ENCODE data around the gene OPALIN. TPM values are rescaled to one million over a fixed set of nuclear protein-coding genes. Genes with fewer than 3 reads are reported as not detected.

OPALIN gene, protein sequence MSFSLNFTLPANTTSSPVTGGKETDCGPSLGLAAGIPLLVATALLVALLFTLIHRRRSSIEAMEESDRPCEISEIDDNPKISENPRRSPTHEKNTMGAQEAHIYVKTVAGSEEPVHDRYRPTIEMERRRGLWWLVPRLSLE
- not detected in 5 replicates for total RNA-seq (2022; extraction: Qiagen RNA extraction; ENCODE audit: low read depth)

DNA sequence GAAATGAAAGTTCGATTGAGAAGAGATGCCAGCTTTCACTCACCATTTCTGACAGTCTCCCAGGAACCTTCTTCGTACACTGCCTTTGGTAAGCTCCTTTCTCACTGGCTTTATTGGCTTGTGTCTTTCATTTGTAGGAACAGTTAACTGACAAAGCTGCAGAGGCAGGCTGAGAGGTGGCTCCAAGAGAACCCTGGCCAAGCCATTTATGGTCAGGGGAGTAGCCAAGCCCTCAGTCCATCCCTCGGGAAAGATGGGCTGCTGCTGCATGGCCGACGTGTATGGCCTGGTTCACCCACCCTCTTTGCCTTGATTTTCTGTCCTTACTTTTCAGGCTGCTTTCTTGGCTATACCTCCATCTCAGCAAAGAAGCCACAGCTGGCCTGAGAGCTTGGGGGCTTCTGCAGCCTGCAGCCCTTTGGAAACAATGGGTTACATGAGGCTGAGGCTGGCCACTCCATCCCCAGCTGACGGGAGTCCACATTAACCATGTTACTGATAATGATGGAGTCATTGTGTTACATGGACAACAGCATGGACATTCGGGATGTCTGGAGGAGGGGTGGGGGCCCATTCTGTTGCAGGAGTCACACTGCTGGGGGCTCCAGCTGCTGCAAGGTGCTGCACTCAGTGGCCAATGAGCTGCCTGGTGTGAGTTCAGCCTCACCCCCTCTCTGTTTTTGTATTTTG lies at the start of gene OPALIN:
TSS of gene OPALIN (minus strand) at position 152 of the 690 bp plus-strand sequence. CDS start at position 46, 106 bp downstream.

DNA sequence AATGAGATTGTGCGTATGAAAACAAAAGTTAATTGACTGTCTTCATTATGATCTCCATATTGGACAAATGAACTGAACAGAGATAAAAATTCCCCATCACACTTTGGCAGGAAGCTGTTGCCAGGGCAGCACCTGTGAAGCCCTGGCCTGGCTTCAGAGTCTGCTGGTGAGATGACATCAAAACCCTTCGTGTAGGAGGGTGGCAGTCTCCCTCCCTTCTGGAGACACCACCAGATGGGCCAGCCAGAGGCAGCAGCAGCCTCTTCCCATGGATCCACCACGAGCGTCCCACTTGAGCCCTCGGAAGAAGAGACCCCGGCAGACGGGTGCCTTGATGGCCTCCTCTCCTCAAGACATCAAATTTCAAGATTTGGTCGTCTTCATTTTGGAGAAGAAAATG lies 54.6 kb downstream of the OPALIN start, which contains the start of gene DNTT:
TSS of gene DNTT (plus strand) at position 205 of the 400 bp plus-strand sequence. CDS start at position 269, 64 bp downstream.

Other genes with a start within 250 kb of the OPALIN start
- 3.0 to 8.1 TPM (median 7.2 TPM) in 5 replicates for gene ZNF518A, start 228.7 kb downstream of the OPALIN start, total RNA-seq (2022; extraction: Qiagen RNA extraction; ENCODE audit: low read depth)
- not detected in 5 replicates for gene BLNK, start 87.4 kb downstream of the OPALIN start, total RNA-seq (2022; extraction: Qiagen RNA extraction; ENCODE audit: low read depth)
- not detected in 5 replicates for gene DNTT, start 54.6 kb downstream of the OPALIN start, total RNA-seq (2022; extraction: Qiagen RNA extraction; ENCODE audit: low read depth)
- gene TLL2, start 154.9 kb upstream of the OPALIN start, total RNA-seq (2022; extraction: Qiagen RNA extraction; ENCODE audit: low read depth) = 0.04 to 0.17 TPM (median 0.09 TPM) in 5 replicates
- 31.1 to 99.0 TPM (median 89.0 TPM) in 5 replicates for gene TM9SF3, start 228.0 kb upstream of the OPALIN start, total RNA-seq (2022; extraction: Qiagen RNA extraction; ENCODE audit: low read depth)

Data from A549 treated with RU486 at 1 μM for 4 hours (cell line).